ENCODE data around the gene TUBB3.

GRCh38 chr16:89902980-89903379 lies 20.2 kb upstream of the TUBB3 start:
- TF ChIP-seq EZH2 (optimal IDR thresholded peaks at IDR 0.05; ENCODE audit: low read depth, low read length) (no peak), CTCF (IDR thresholded peaks at IDR 0.05; ENCODE audit: low read length) (no peak), EZH2phosphoT487 (IDR thresholded peaks at IDR 0.05; ENCODE audit: low read length) (no peak)
